ENCODE data around the gene RTN4R. TPM values are rescaled to one million over a fixed set of nuclear protein-coding genes. Genes with fewer than 3 reads are reported as not detected.

RTN4R gene
- polyA plus RNA-seq, 1 of the 3 experiments (the other 2 are of a cell fraction): 0.23 TPM

DNA sequence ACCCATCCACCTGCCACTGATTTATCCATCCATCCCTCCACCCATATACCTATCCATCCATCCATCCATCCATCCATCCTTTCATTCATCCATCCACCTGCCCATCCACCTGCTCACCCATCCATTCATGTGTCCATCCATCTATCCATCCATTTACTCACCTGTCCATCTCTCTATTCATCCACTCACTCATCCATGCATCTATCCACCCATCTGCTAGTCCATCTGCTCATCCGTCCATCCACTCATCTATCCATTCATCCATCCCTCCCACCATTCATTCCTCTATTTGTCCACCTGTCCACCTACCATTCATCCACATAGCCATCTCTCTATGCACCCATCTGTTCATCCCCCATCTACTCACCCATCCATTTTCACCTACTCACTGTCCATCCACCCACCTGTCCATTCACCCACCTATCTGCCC is 68.7 kb downstream of the RTN4R start:
- ChIA-PET CTCF (no interaction called here), POLR2A (no interaction called here)
- H3K36me3 ChIP-seq (replicated peaks in 1 of 2; ENCODE audit: control insufficient read depth in 1 of 2, insufficient read depth in 2 of 2, low read length in 1 of 2): no peaks in the 10 kb centered on the region
- no peaks in the 10 kb centered on the region for H3F3A ChIP-seq (replicated peaks; ENCODE audit: insufficient read depth)
- no peak overlapping the region for H3K9ac ChIP-seq
- 28% methylated on average over 1 of the region's 1 CpG for WGBS (ENCODE audit: low lambda C conversion rate)
- TF ChIP-seq, protein P1, sequence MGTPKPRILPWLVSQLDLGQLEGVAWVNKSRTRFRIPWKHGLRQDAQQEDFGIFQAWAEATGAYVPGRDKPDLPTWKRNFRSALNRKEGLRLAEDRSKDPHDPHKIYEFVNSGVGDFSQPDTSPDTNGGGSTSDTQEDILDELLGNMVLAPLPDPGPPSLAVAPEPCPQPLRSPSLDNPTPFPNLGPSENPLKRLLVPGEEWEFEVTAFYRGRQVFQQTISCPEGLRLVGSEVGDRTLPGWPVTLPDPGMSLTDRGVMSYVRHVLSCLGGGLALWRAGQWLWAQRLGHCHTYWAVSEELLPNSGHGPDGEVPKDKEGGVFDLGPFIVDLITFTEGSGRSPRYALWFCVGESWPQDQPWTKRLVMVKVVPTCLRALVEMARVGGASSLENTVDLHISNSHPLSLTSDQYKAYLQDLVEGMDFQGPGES (IDR thresholded peaks at IDR 0.05; ENCODE audit: low read depth, low read length): no peak
- no peak for TF ChIP-seq EP300 (IDR thresholded peaks at IDR 0.05; ENCODE audit: borderline replicate concordance in 1 of 2, low read depth in 1 of 2, low read length in 1 of 2)
- no peak for TF ChIP-seq RFX5 (IDR thresholded peaks at IDR 0.05; ENCODE audit: low read length)
- no peak for TF ChIP-seq TAF1 (IDR thresholded peaks at IDR 0.05; ENCODE audit: borderline replicate concordance, low read depth, low read length)
- TF ChIP-seq, protein P2, sequence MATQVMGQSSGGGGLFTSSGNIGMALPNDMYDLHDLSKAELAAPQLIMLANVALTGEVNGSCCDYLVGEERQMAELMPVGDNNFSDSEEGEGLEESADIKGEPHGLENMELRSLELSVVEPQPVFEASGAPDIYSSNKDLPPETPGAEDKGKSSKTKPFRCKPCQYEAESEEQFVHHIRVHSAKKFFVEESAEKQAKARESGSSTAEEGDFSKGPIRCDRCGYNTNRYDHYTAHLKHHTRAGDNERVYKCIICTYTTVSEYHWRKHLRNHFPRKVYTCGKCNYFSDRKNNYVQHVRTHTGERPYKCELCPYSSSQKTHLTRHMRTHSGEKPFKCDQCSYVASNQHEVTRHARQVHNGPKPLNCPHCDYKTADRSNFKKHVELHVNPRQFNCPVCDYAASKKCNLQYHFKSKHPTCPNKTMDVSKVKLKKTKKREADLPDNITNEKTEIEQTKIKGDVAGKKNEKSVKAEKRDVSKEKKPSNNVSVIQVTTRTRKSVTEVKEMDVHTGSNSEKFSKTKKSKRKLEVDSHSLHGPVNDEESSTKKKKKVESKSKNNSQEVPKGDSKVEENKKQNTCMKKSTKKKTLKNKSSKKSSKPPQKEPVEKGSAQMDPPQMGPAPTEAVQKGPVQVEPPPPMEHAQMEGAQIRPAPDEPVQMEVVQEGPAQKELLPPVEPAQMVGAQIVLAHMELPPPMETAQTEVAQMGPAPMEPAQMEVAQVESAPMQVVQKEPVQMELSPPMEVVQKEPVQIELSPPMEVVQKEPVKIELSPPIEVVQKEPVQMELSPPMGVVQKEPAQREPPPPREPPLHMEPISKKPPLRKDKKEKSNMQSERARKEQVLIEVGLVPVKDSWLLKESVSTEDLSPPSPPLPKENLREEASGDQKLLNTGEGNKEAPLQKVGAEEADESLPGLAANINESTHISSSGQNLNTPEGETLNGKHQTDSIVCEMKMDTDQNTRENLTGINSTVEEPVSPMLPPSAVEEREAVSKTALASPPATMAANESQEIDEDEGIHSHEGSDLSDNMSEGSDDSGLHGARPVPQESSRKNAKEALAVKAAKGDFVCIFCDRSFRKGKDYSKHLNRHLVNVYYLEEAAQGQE (IDR thresholded peaks at IDR 0.05; ENCODE audit: low read depth, low read length): no peak
- TF ChIP-seq, protein P3, sequence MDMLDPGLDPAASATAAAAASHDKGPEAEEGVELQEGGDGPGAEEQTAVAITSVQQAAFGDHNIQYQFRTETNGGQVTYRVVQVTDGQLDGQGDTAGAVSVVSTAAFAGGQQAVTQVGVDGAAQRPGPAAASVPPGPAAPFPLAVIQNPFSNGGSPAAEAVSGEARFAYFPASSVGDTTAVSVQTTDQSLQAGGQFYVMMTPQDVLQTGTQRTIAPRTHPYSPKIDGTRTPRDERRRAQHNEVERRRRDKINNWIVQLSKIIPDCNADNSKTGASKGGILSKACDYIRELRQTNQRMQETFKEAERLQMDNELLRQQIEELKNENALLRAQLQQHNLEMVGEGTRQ (IDR thresholded peaks at IDR 0.05; ENCODE audit: borderline replicate concordance, low read depth, low read length): no peak
- no peak for TF ChIP-seq FOXM1 (IDR thresholded peaks at IDR 0.05; ENCODE audit: low read depth)
- no peak for TF ChIP-seq POLR2AphosphoS5 (IDR thresholded peaks at IDR 0.05; ENCODE audit: low read depth, low read length)
- TF ChIP-seq RXRA (IDR thresholded peaks at IDR 0.05; ENCODE audit: borderline replicate concordance, low read depth): no peak
- TF ChIP-seq FOXJ3 (CRISPR knock-in tag; IDR thresholded peaks at IDR 0.05): no peak
- TF ChIP-seq NRF1 (IDR thresholded peaks at IDR 0.05; ENCODE audit: low read depth, low read length): no peak
- TF ChIP-seq ELF1 (IDR thresholded peaks at IDR 0.05): no peak
- no peak for TF ChIP-seq GATA2 (CRISPR knock-in tag; IDR thresholded peaks at IDR 0.05)
- H3K4me2 ChIP-seq: no peak overlapping the region
- no peaks in the 10 kb centered on the region for H3K9me2 ChIP-seq
- no peak overlapping the region for H3K27ac ChIP-seq (ENCODE audit: low read depth in 2 of 2, low read length in 1 of 2)
- peaks cover 25% of the 10 kb centered on the region; the same call in 1 of the 2 replicates for H3K27me3 ChIP-seq (ENCODE audit: insufficient read depth)
- no peak for DNase-seq
- no peak overlapping the region for H3K4me3 ChIP-seq (ENCODE audit: low read depth in 2 of 2, low read length in 1 of 2)
- H3K4me1 ChIP-seq (ENCODE audit: control insufficient read depth in 1 of 2, insufficient read depth in 2 of 2, low read depth in 1 of 2, low read length in 1 of 2): peaks cover 0 to 15% of the 10 kb centered on the region in 2 experiments; a peak in 1 of 4 replicates
- no peaks in the 10 kb centered on the region for H4K20me1 ChIP-seq (ENCODE audit: insufficient read depth)
- no peaks in the 10 kb centered on the region for H3K9me3 ChIP-seq
- H2AFZ ChIP-seq (ENCODE audit: low read depth): no peak overlapping the region
- H3K79me2 ChIP-seq (ENCODE audit: insufficient read depth): no peaks in the 10 kb centered on the region
